ENCODE measurements around the gene ST3GAL3.

Gene ST3GAL3

GRCh38 chr1:43851561-43852338, 144.4 kb downstream of the ST3GAL3 start:
- no peak for DNase-seq (ENCODE audit: low spot score)

- peak; percentile 48 for DNase-seq (ENCODE audit: low spot score)
Measured at GRCh38 chr1:43853161-43853921, 146.0 kb downstream of the ST3GAL3 start.

- DNase-seq (ENCODE audit: low spot score): no peak
Measured at GRCh38 chr1:43854473-43854872, 147.1 kb downstream of the ST3GAL3 start.

- no peak for DNase-seq (ENCODE audit: low spot score)
Measured at GRCh38 chr1:43856188-43856587, 148.9 kb downstream of the ST3GAL3 start.

GRCh38 chr1:43857163-43857562, 149.8 kb downstream of the ST3GAL3 start:
- no peak for DNase-seq (ENCODE audit: low spot score)

- peak; percentile 85 for DNase-seq (ENCODE audit: low spot score)
Measured at GRCh38 chr1:43858324-43858723, 151.0 kb downstream of the ST3GAL3 start.

GRCh38 chr1:43861337-43861736, 154.0 kb downstream of the ST3GAL3 start:
- no peak for DNase-seq (ENCODE audit: low spot score)

GRCh38 chr1:43861988-43862735, 154.8 kb downstream of the ST3GAL3 start:
- DNase-seq (ENCODE audit: low spot score): no peak

- DNase-seq (ENCODE audit: low spot score): no peak
Measured at GRCh38 chr1:43864111-43865045, 157.0 kb downstream of the ST3GAL3 start.

- DNase-seq (ENCODE audit: low spot score): no peak
Measured at GRCh38 chr1:43866201-43866600, 158.9 kb downstream of the ST3GAL3 start.

- DNase-seq (ENCODE audit: low spot score): peak; percentile 34
Measured at GRCh38 chr1:43867976-43868740, 160.8 kb downstream of the ST3GAL3 start.

GRCh38 chr1:43868741-43869067, 161.4 kb downstream of the ST3GAL3 start:
- DNase-seq (ENCODE audit: low spot score): peak; percentile 49

- DNase-seq (ENCODE audit: low spot score): no peak
Measured at GRCh38 chr1:43870306-43870705, 163.0 kb downstream of the ST3GAL3 start.

GRCh38 chr1:43871181-43871910, 164.0 kb downstream of the ST3GAL3 start:
- no peak for DNase-seq (ENCODE audit: low spot score)

- DNase-seq (ENCODE audit: low spot score): no peak
Measured at GRCh38 chr1:43872280-43872679, 164.9 kb downstream of the ST3GAL3 start.

- DNase-seq (ENCODE audit: low spot score): no peak
Measured at GRCh38 chr1:43873851-43874250, 166.5 kb downstream of the ST3GAL3 start.

GRCh38 chr1:43874716-43875115, 167.4 kb downstream of the ST3GAL3 start:
- no peak for DNase-seq (ENCODE audit: low spot score)

GRCh38 chr1:43875331-43875730, 168.0 kb downstream of the ST3GAL3 start:
- no peak for DNase-seq (ENCODE audit: low spot score)

GRCh38 chr1:43877101-43877500, 169.8 kb downstream of the ST3GAL3 start:
- DNase-seq (ENCODE audit: low spot score): no peak

- DNase-seq (ENCODE audit: low spot score): no peak
Measured at GRCh38 chr1:43878440-43878839, 171.1 kb downstream of the ST3GAL3 start.
